Measurements from ENCODE around the gene MOB3B. TPM values are rescaled to one million over a fixed set of nuclear protein-coding genes. Genes with fewer than 3 reads are reported as not detected.

Gene MOB3B
- total RNA-seq, 1 donor from 2014 or later: 1.4 TPM

- Histone ChIP-seq H3K27me3 (ENCODE audit: control insufficient read depth, insufficient read depth, low read length) (no peaks in the 10 kb centered on the region), H3K36me3 (ENCODE audit: control insufficient read depth, insufficient read depth, low read length) (no peaks in the 10 kb centered on the region), H3K4me3 (ENCODE audit: low read depth, low read length) (no peak overlapping the region)
- no peak for TF ChIP-seq CTCF (IDR thresholded peaks at IDR 0.05; ENCODE audit: insufficient read depth, low read length, poor library complexity, severe bottlenecking)
- no peak for DNase-seq (ENCODE audit: low read depth)
Measured at GRCh38 chr9:27347889-27348288, 181.7 kb downstream of the MOB3B start.

- no peaks in the 10 kb centered on the region for H3K36me3 ChIP-seq (ENCODE audit: control insufficient read depth, insufficient read depth, low read length)
- DNase-seq (ENCODE audit: low read depth): no peak
- no peak for TF ChIP-seq CTCF (IDR thresholded peaks at IDR 0.05; ENCODE audit: insufficient read depth, low read length, poor library complexity, severe bottlenecking)
- H3K27me3 ChIP-seq (ENCODE audit: control insufficient read depth, insufficient read depth, low read length): no peaks in the 10 kb centered on the region
- no peak overlapping the region for H3K4me3 ChIP-seq (ENCODE audit: low read depth, low read length)
Measured at GRCh38 chr9:27344776-27345175, 184.8 kb downstream of the MOB3B start.

- TF ChIP-seq CTCF (IDR thresholded peaks at IDR 0.05; ENCODE audit: insufficient read depth, low read length, poor library complexity, severe bottlenecking): no peak
- no peak for DNase-seq (ENCODE audit: low read depth)
- Histone ChIP-seq H3K4me3 (ENCODE audit: low read depth, low read length) (no peak overlapping the region), H3K36me3 (ENCODE audit: control insufficient read depth, insufficient read depth, low read length) (no peaks in the 10 kb centered on the region), H3K27me3 (ENCODE audit: control insufficient read depth, insufficient read depth, low read length) (no peaks in the 10 kb centered on the region)
Measured at GRCh38 chr9:27341545-27342294, 187.9 kb downstream of the MOB3B start.

DNA sequence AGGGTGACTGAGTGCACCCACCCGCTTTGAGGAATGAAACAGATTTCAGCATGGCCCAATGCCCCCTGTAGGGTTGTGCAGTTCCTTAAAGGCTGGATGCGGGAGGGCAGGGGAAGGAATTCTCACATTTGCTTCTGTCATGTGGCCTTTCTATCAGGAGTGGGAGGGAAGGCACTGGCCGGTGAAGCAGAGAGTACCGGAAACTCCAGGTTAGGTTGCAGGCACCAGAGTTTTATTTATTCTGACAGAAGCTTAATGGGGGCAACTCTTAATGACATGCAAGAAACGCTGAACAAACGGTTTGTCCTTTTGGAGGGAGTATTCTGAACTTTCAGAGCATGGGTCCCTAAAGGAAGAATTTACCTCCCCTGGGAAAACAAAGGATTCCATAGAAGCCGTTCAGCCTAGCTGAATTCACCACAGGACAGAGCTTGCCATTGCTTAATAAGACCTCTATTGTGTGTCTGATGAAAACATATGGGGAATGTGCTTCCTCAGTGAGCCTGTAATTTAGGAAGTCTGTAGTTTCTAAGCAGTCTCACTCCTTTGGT, 188.6 kb downstream of the MOB3B start:
- TF ChIP-seq CTCF (IDR thresholded peaks at IDR 0.05; ENCODE audit: insufficient read depth, low read length, poor library complexity, severe bottlenecking): no peak
- no peak for DNase-seq (ENCODE audit: low read depth)
- Histone ChIP-seq H3K27me3 (ENCODE audit: control insufficient read depth, insufficient read depth, low read length) (no peaks in the 10 kb centered on the region), H3K36me3 (ENCODE audit: control insufficient read depth, insufficient read depth, low read length) (no peaks in the 10 kb centered on the region), H3K4me3 (ENCODE audit: low read depth, low read length) (no peak overlapping the region)

GRCh38 chr9:27340285-27340674, 189.3 kb downstream of the MOB3B start:
- DNase-seq (ENCODE audit: low read depth): no peak
- no peak overlapping the region for H3K4me3 ChIP-seq (ENCODE audit: low read depth, low read length)
- no peaks in the 10 kb centered on the region for H3K27me3 ChIP-seq (ENCODE audit: control insufficient read depth, insufficient read depth, low read length)
- TF ChIP-seq CTCF (IDR thresholded peaks at IDR 0.05; ENCODE audit: insufficient read depth, low read length, poor library complexity, severe bottlenecking): no peak
- no peaks in the 10 kb centered on the region for H3K36me3 ChIP-seq (ENCODE audit: control insufficient read depth, insufficient read depth, low read length)

All from kidney epithelial cell (primary cell).